ENCODE data around the gene TMEM120A.

TMEM120A gene

DNA sequence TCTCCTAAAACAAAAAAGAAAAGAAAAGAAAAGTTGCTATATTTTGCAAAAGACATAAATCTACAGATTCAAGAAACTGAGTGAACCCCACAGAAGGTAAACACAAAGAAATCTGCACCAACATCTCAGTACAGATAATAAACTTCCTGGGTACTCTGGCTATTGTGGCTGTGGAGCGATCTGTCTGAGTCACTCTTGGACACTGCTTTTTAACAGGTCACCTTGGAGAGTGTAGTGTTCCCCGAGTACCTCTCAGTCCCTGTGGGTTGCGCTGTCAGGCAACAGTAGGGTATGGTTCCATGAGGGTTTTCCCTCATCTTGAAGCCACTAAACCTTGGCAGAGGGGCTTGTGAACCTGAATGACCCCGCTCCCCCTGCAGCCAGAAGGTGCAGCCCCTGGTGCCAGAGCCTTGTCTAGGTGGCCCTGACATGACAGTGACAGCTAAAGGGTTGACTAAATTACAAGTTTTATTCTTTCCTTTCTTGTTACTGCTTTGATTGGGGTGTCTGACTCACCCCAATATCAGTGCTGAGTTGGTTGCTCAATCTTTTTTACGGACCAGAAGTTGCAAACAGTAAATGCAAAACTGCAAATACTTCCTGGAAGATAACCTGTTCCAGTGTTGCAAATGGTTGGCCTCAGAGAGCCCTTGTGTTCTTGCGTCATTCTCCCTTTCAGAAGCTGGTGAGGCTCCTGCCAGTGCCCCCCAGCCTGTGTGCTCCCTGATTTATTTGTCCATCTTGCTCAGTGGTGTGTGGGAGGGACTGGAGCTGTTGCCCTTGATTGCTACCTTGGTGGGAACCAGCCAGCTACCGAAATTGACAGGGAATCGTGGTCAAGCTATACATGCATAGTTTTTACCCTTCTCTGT, 48.9 kb downstream of the TMEM120A start:
- Mint-ChIP-seq H3K4me3 (no peak overlapping the region), H3K27ac (peak overlapping the region; percentile 9), H3K27me3 (ENCODE audit: low read depth) (no peaks in the 10 kb centered on the region), H3K4me1 (ENCODE audit: low read depth) (peaks cover 9% of the 10 kb centered on the region), H3K36me3 (ENCODE audit: low read depth) (no peaks in the 10 kb centered on the region), H3K9me3 (no peaks in the 10 kb centered on the region)

DNA sequence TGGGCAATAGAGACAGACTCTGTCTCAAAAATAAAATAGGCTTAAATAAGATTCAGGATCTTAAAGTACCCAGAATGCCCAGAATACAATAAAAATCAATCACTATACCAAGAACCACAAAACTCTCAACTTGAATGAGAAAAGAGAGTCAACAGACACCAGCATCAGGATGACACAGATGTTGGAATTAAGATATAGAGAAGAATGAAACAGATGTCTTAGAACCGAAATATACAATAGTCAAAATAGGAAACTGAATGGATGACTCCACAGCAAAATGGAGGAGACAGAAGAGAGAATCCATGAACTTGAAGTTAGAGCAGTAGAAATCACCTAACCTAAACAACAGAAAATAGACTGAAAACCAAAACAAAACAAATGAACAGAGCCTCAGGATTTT, 49.9 kb downstream of the TMEM120A start:
- Mint-ChIP-seq H3K27ac (no peak overlapping the region), H3K27me3 (ENCODE audit: low read depth) (no peaks in the 10 kb centered on the region), H3K4me3 (no peak overlapping the region), H3K36me3 (ENCODE audit: low read depth) (no peaks in the 10 kb centered on the region), H3K9me3 (no peaks in the 10 kb centered on the region), H3K4me1 (ENCODE audit: low read depth) (peaks cover 9% of the 10 kb centered on the region)

DNA sequence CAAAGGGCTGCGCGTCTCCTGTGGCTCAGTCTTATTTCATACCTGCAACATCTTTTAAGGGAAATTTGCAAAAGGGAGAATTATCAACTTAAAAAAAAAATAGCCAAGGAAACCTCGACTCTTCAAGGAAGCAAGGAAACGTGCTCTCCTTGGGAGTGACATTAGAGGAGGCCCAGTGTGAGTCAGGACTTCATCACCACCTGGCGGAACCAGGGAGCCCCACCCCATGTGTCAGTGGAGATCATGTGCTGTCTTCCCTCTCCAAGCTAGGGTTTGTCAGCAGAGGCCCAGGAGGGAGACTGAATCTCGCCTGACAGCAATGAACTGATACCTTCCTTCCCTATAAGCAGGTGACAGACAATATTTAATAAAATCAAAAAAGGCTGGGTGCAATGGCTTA, 50.5 kb downstream of the TMEM120A start:
- no peaks in the 10 kb centered on the region for H3K27me3 Mint-ChIP-seq (ENCODE audit: low read depth)
- peaks cover 10% of the 10 kb centered on the region for H3K4me1 Mint-ChIP-seq (ENCODE audit: low read depth)
- no peaks in the 10 kb centered on the region for H3K9me3 Mint-ChIP-seq
- no peak overlapping the region for H3K4me3 Mint-ChIP-seq
- no peaks in the 10 kb centered on the region for H3K36me3 Mint-ChIP-seq (ENCODE audit: low read depth)
- no peak overlapping the region for H3K27ac Mint-ChIP-seq

DNA sequence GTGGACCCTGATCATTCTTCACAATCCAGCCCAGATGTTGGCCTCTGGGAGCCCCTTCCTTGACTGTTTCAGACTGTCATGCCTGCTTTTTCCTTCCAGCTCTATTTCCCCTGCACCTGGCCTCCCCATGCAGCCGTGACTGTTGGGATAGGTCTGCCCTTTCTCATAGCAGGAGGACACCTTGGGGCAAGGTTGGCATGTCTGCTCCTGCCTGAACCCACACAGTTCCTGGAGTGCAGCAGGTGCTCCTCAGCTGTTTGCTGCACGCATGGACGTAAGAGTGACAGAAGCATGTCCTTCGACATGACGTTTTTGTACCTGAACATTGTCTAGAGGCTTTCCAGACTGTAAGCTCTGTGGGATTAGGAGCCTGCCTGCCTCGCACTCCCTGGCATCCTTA, 55.5 kb downstream of the TMEM120A start:
- Mint-ChIP-seq H3K9me3 (peaks cover under 1% of the 10 kb centered on the region), H3K27me3 (ENCODE audit: low read depth) (no peaks in the 10 kb centered on the region), H3K36me3 (ENCODE audit: low read depth) (peaks cover 4% of the 10 kb centered on the region), H3K4me3 (no peak overlapping the region), H3K27ac (no peak overlapping the region), H3K4me1 (ENCODE audit: low read depth) (peaks cover 2% of the 10 kb centered on the region)

DNA sequence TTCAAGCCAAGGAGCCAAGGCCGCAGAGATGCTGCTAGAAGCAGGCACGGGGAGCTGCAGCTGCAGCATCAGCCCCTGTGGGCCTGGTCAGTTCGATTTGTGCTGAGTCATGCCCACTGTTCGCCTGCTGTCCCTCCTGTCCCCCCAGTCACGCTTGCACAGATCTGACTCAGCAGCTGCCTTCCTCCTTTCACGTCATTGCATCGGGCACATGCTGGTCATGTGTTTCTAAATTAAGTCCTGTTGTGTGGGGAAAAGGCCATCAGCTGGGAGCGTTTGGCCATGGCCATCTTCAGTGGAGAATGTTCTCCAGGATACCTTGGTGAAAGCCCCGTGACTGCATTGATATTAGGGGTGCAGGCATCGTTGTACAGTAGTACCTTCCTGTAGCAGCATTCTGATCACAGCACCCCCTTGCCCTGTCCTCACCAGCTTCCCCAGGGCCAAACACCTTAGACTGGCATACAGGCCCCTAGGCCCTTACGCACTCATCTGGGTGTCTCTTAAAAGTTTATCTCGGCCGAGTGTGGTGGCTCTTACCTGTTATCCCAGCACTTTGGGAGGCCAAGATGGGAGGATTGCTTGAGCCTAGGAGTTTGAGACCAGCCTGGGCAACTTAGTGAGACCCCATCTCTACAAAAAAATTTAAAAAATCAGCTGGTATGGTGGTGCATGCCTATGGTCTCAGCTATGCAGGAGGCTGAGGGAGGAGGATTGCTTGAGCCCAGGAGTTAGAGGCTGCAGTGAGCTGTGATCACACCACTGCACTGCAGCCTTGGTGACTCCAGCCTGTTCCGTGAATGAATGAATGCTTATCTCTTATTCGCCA, 56.2 kb downstream of the TMEM120A start:
- no peak overlapping the region for H3K27ac Mint-ChIP-seq
- no peak overlapping the region for H3K4me3 Mint-ChIP-seq
- peaks cover 7% of the 10 kb centered on the region for H3K36me3 Mint-ChIP-seq (ENCODE audit: low read depth)
- peaks cover 4% of the 10 kb centered on the region for H3K9me3 Mint-ChIP-seq
- H3K4me1 Mint-ChIP-seq (ENCODE audit: low read depth): peaks cover 5% of the 10 kb centered on the region
- H3K27me3 Mint-ChIP-seq (ENCODE audit: low read depth): no peaks in the 10 kb centered on the region

All from T-helper 1 cell treated with Interleukin-12 subunit alpha and Interleukin-12 subunit beta and Interleukin-4 antibody, amounts not matched to agents 30 μg/mL and 1 μg/mL, for 36 hours (primary cell).